H9 (cell line): ENCODE results near the gene EHD2. TPM values are rescaled to one million over a fixed set of nuclear protein-coding genes. Genes with fewer than 3 reads are reported as not detected.

ENCODE experiments used
- DNase-seq: peaks from one replicate; pipeline ENCODE4 v3.0.0-alpha.2; 2017
- H2AFZ ChIP-seq: one replicate; pipeline ENCODE4 v1.6.1; 2013; ENCODE audit warnings: mild to moderate bottlenecking, low read length, control low read depth, moderate library complexity
- H2AK5ac ChIP-seq: 2 replicates; pipeline ENCODE4 v1.6.1; 2013; ENCODE audit warnings: low read length, control low read depth, mixed read lengths; ENCODE audit not compliant: insufficient read length
- H2BK120ac ChIP-seq: one replicate; pipeline ENCODE4 v1.6.1; 2013; ENCODE audit warnings: low read depth, mild to moderate bottlenecking, low read length, control low read depth, inconsistent platforms; ENCODE audit not compliant: poor library complexity, severe bottlenecking
- H2BK12ac ChIP-seq: 2 replicates; pipeline ENCODE4 v1.6.1; 2013; ENCODE audit warnings: low read length, control low read depth, mixed read lengths, low read depth; ENCODE audit not compliant: insufficient read length
- H2BK15ac ChIP-seq: 2 replicates; pipeline ENCODE4 v1.6.1; 2013; ENCODE audit warnings: low read depth, low read length, control low read depth
- H2BK20ac ChIP-seq: one replicate; pipeline ENCODE4 v1.6.1; 2013; ENCODE audit warnings: low read depth, mild to moderate bottlenecking, low read length, control low read depth, inconsistent platforms; ENCODE audit not compliant: poor library complexity, severe bottlenecking
- H2BK5ac ChIP-seq: 2 replicates; pipeline ENCODE4 v1.6.1; 2013; ENCODE audit warnings: low read length, control low read depth, mixed read lengths; ENCODE audit not compliant: insufficient read length
- H3K14ac ChIP-seq: 2 replicates; pipeline ENCODE4 v1.6.1; 2013; ENCODE audit warnings: low read length, control low read depth; ENCODE audit not compliant: insufficient read depth
- H3K18ac ChIP-seq: 2 replicates; pipeline ENCODE4 v1.6.1; 2013; ENCODE audit warnings: low read depth, mild to moderate bottlenecking, mixed read lengths, low read length, control low read depth; ENCODE audit not compliant: insufficient read length
- H3K23ac ChIP-seq: 2 replicates; pipeline ENCODE4 v1.6.1; 2013; ENCODE audit warnings: low read length, control low read depth, mixed read lengths, low read depth; ENCODE audit not compliant: insufficient read length
- H3K23me2 ChIP-seq: 2 replicates; pipeline ENCODE4 v1.6.1; 2013; ENCODE audit warnings: low read depth, mild to moderate bottlenecking, mixed read lengths, low read length, control low read depth; ENCODE audit not compliant: insufficient read length, poor library complexity, severe bottlenecking
- H3K27ac ChIP-seq: 2 replicates; pipeline ENCODE4 v1.5.1; 2013; ENCODE audit warnings: low read length, control low read depth, mixed read lengths, low read depth; ENCODE audit not compliant: insufficient read length
- H3K27me3 ChIP-seq: 2 replicates; pipeline ENCODE4 v1.6.1; 2013; ENCODE audit warnings: low read length, control low read depth, inconsistent platforms; ENCODE audit not compliant: insufficient read depth
- H3K4ac ChIP-seq: 2 replicates; pipeline ENCODE4 v1.6.1; 2013; ENCODE audit warnings: low read depth, mild to moderate bottlenecking, control low read depth, inconsistent platforms, low read length, moderate library complexity
- H3K4me1 ChIP-seq: 2 replicates; pipeline ENCODE4 v1.6.1; 2013; ENCODE audit warnings: low read length, control low read depth, inconsistent platforms; ENCODE audit not compliant: insufficient read depth
- H3K4me2 ChIP-seq: 2 replicates; pipeline ENCODE4 v1.6.1; 2013; ENCODE audit warnings: low read length, control low read depth, mixed read lengths; ENCODE audit not compliant: insufficient read length, insufficient read depth
- H3K56ac ChIP-seq: 2 replicates; pipeline ENCODE4 v1.6.1; 2013; ENCODE audit warnings: low read depth, mild to moderate bottlenecking, mixed read lengths, low read length, control low read depth; ENCODE audit not compliant: insufficient read length
- H3K79me1 ChIP-seq: 2 replicates; pipeline ENCODE4 v1.6.1; 2013; ENCODE audit warnings: low read depth, mild to moderate bottlenecking, moderate library complexity, low read length, control low read depth, inconsistent platforms; ENCODE audit not compliant: insufficient read depth, poor library complexity, severe bottlenecking
- H3K79me2 ChIP-seq: 2 replicates; pipeline ENCODE4 v1.6.1; 2013; ENCODE audit warnings: low read length, control low read depth, inconsistent platforms; ENCODE audit not compliant: insufficient read depth
- H3K9ac ChIP-seq: 2 replicates; pipeline ENCODE4 v1.6.1; 2013; ENCODE audit warnings: low read length, control low read depth, mixed read lengths; ENCODE audit not compliant: insufficient read length; ENCODE audit errors: extremely low read depth
- H3K9me3 ChIP-seq: one replicate; pipeline ENCODE4 v1.6.1; 2013; ENCODE audit warnings: low read depth, low read length, inconsistent platforms; ENCODE audit not compliant: control insufficient read depth
- H3T11ph ChIP-seq: one replicate; pipeline ENCODE4 v1.6.1; 2013; ENCODE audit warnings: mild to moderate bottlenecking, low read length, control low read depth, inconsistent platforms
- H4K20me1 ChIP-seq: one replicate; pipeline ENCODE4 v1.6.1; 2013; ENCODE audit not compliant: control insufficient read depth, insufficient read length, insufficient read depth
- H4K5ac ChIP-seq: 2 replicates; pipeline ENCODE4 v1.6.1; 2013; ENCODE audit warnings: low read depth, mild to moderate bottlenecking, mixed read lengths, low read length, control low read depth; ENCODE audit not compliant: insufficient read length
- H4K8ac ChIP-seq: replicated peaks from 2 replicates; pipeline ENCODE4 v1.6.1; 2013; ENCODE audit warnings: low read length, control low read depth, mixed read lengths, low read depth; ENCODE audit not compliant: insufficient read length
- H4K91ac ChIP-seq: 2 replicates; pipeline ENCODE4 v1.6.1; 2013; ENCODE audit warnings: low read depth, mild to moderate bottlenecking, moderate library complexity, mixed read lengths, low read length, control low read depth; ENCODE audit not compliant: insufficient read length
- H3K27ac Mint-ChIP-seq, 3 experiments: 2 replicates in 2 of 3; 3 replicates in 1 of 3; pipeline ENCODE4 v1.8.0; 2020 to 2021; ENCODE audit warnings: mixed read lengths in 3 of 3, mild to moderate bottlenecking in 1 of 3, moderate library complexity in 1 of 3
- H3K27me3 Mint-ChIP-seq: 2 replicates; pipeline ENCODE4 v1.8.0; 2021; ENCODE audit warnings: low read depth, mild to moderate bottlenecking, moderate library complexity, mixed read lengths
- H3K36me3 Mint-ChIP-seq, 3 experiments: 2 replicates in 2 of 3; 3 replicates in 1 of 3; pipeline ENCODE4 v1.8.0; 2020 to 2021; ENCODE audit warnings: low read depth in 3 of 3, mixed read lengths in 3 of 3; ENCODE audit not compliant: insufficient read depth in 1 of 3
- H3K4me1 Mint-ChIP-seq, 2 experiments: 2 replicates each; pipeline ENCODE4 v1.8.0; 2020; ENCODE audit warnings: mixed read lengths in 2 of 2
- H3K4me3 Mint-ChIP-seq, 2 experiments: 2 replicates in 1 of 2; 3 replicates in 1 of 2; pipeline ENCODE4 v1.8.0; 2020 to 2021; ENCODE audit warnings: mild to moderate bottlenecking in 2 of 2, mixed read lengths in 2 of 2, moderate library complexity in 1 of 2
- H3K9me3 Mint-ChIP-seq, 2 experiments: 2 replicates in 1 of 2; 3 replicates in 1 of 2; pipeline ENCODE4 v1.8.0; 2020; ENCODE audit warnings: mild to moderate bottlenecking in 2 of 2, mixed read lengths in 2 of 2, moderate library complexity in 1 of 2
- WGBS: extraction: QIAGEN DNeasy Blood & Tissue Kit; methylation state at CpG from one replicate; pipeline ENCODE4 v1.1.7; 2013; ENCODE audit warnings: missing lambda C conversion rate, low lambda C conversion rate, mixed read lengths; ENCODE audit not compliant: insufficient read length; ENCODE audit errors: extremely low coverage; 5-methylcytosine and 5-hydroxymethylcytosine counted together
- total RNA-seq: library from RNA; stranded (reverse); gene quantifications from 2 replicates; pipeline ENCODE4 v1.2.1, GENCODE V29; 2021
- TF ChIP-seq, protein P1 (sequence below): fragments of 200-600 bp; sonication (generic); conservative IDR thresholded peaks from 3 replicates; pipeline ENCODE4 v1.8.0; 2021; ENCODE audit warnings: antibody characterized with exemption, mild to moderate bottlenecking

The EHD2 gene
- total RNA-seq, 1 experiment from 2014 or later: 19.7 TPM

DNA sequence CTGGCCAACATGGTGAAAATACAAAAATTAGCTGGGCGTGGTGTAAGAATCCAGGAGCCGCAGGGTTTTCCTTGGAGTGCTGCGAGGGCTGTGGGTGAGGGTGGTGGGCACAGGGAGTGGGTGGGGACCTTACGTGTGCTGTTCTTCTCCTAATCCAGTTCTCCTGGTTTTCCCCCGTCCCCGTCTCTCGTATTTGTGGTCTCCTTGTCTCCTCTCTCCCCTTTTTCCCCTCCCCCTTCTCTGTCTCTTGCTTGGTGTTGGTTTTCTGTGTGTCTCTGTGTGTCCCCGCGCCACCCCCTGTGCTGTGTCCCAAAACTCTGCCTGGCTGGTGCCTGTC, 67.0 kb downstream of the EHD2 start:
- Histone ChIP-seq H3K27me3 (no peaks in the 10 kb centered on the region), H3K9ac (no peak overlapping the region), H3K79me1 (peaks cover 8% of the 10 kb centered on the region), H4K5ac (no peak overlapping the region), H2AK5ac (no peak overlapping the region), H2AFZ (no peak overlapping the region), H3K27ac (no peak overlapping the region), H3K56ac (no peak overlapping the region), H2BK120ac (no peak overlapping the region), H3K23ac (no peak overlapping the region), H4K91ac (no peak overlapping the region), H3K4me2 (peak overlapping the region; percentile 100), H3K9me3 (no peaks in the 10 kb centered on the region), H3K4me1 (peaks cover 6% of the 10 kb centered on the region; the same call in 1 of the 2 replicates), H3K23me2 (peaks cover 8% of the 10 kb centered on the region), H2BK20ac (no peak overlapping the region), H4K8ac (no peak overlapping the region), H3T11ph (no peak overlapping the region), H4K20me1 (peaks cover 5% of the 10 kb centered on the region), H2BK12ac (no peak overlapping the region), H3K79me2 (peaks cover 8% of the 10 kb centered on the region; the same call in 1 of the 2 replicates), H3K18ac (no peak overlapping the region), H3K14ac (no peak overlapping the region), H2BK5ac (no peak overlapping the region), H3K4ac (no peak overlapping the region), H2BK15ac (no peak overlapping the region)
- DNase-seq: no peak
- no CpG with 5 or more reads among the region's 9 CpGs for WGBS
- Mint-ChIP-seq H3K27me3 (no peaks in the 10 kb centered on the region), H3K9me3 (no peaks in the 10 kb centered on the region), H3K27ac (peak overlapping the region; percentile 43 to 96 (median 88); a peak in 5 of 7 replicates), H3K36me3 (peaks cover 39 to 53% (median 51%) of the 10 kb centered on the region in 3 experiments), H3K4me3 (peak overlapping the region; percentile 92 to 97), H3K4me1 (peaks cover 9 to 22% of the 10 kb centered on the region in 2 experiments)
- TF ChIP-seq, protein P1, sequence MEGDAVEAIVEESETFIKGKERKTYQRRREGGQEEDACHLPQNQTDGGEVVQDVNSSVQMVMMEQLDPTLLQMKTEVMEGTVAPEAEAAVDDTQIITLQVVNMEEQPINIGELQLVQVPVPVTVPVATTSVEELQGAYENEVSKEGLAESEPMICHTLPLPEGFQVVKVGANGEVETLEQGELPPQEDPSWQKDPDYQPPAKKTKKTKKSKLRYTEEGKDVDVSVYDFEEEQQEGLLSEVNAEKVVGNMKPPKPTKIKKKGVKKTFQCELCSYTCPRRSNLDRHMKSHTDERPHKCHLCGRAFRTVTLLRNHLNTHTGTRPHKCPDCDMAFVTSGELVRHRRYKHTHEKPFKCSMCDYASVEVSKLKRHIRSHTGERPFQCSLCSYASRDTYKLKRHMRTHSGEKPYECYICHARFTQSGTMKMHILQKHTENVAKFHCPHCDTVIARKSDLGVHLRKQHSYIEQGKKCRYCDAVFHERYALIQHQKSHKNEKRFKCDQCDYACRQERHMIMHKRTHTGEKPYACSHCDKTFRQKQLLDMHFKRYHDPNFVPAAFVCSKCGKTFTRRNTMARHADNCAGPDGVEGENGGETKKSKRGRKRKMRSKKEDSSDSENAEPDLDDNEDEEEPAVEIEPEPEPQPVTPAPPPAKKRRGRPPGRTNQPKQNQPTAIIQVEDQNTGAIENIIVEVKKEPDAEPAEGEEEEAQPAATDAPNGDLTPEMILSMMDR: no peak
